Hindlimb muscle (tissue), 1 donor: Measurements from ENCODE around the gene KLF4. TPM values are rescaled to one million over a fixed set of nuclear protein-coding genes. Genes with fewer than 3 reads are reported as not detected.
"Not testable (repeated sequence)": the region's sequence is repeated elsewhere in the genome, so short reads cannot be mapped to it uniquely, and the experiment has no call there.

ENCODE experiments used
- DNase-seq: peaks from one replicate; pipeline ENCODE4 v3.0.0-alpha.2; 2013
- polyA plus RNA-seq: library from polyadenylated mRNA; unstranded; fragments of 120-200 nt; gene quantifications from one replicate; pipeline ENCODE4 v1.2.1, GENCODE V29; 2013; ENCODE audit not compliant: insufficient read length

The KLF4 gene
- polyA plus RNA-seq, result 27.6 TPM

DNA sequence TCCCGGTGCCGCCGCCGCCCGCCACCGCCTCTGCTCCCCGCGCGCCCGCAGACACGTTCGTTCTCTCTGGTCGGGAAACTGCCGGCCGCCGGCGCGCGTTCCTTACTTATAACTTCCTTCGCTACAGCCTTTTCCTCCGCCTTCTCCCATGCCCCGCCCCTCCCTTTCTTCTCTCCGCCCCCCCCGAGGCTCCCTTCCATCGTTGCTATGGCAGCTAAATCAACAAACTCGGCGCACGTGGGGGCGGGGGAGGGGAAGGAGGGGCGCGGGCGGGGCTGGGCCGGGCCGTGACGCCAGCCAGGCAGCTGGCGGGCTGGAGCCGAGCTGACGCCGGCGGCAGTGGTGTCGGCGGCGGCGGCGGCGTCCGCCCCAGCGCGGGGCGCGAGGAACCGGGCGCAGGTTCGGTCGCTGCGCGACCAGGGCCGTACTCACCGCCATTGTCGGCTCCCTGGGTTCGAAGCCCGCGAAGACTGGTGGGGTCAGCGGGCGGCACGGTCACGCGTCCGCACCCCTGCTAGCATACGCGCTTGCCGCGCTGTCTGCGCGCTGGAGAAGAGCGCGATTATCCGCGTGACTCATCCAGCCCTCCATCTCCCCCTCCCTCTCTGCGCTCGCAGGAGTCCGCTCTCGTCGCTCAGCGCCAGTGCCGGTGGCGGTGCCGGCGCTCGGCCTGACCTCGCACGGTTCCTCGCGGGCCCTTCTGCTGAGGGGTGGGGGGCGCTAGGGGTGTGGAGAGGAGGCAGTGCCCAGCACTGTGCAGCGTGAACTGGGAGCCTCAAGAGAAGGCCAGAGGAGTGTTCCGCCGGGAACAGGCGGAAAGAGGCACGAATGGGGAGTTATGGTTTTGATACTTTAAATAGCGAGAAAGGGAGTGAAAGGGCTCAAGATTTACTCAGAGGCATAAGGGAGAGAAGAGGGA lies at the start of gene KLF4:
Gene KLF4, minus strand, starts transcription at position 83 of the 919 bp plus-strand sequence. CDS start 597 bp downstream, outside the sequence.
- DNase-seq, result peak; percentile 93

- no peak for DNase-seq
Observed at GRCh38 chr9:107536462-107536861, 46.9 kb upstream of the KLF4 start.

GRCh38 chr9:107534510-107535078 lies 45.0 kb upstream of the KLF4 start:
- DNase-seq, result no peak

DNA sequence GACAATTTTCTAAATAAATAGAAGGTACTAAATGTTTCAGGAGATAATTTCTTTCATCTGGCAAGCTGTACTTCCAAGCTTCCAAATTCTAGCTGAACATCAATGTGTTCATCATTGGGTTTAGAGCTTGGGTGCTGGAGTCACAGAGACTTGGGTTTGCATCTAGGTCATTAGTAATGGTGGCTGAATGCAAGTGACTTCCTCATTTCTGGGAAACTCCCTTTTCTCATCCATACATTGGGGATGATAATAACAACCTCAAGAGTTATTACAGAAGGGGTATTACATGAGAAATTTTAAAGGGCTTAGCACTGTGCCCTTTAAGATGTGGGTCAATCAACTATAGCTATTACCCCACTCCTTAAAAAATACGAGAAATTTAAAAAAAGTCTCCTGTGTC lies 41.1 kb upstream of the KLF4 start:
- DNase-seq, result no peak

GRCh38 chr9:107528686-107529085 lies 39.1 kb upstream of the KLF4 start:
- DNase-seq, result no peak

- no peak for DNase-seq
Observed at GRCh38 chr9:107523539-107523938, 34.0 kb upstream of the KLF4 start.

GRCh38 chr9:107520186-107520585 lies 30.6 kb upstream of the KLF4 start:
- DNase-seq, result no peak

DNA sequence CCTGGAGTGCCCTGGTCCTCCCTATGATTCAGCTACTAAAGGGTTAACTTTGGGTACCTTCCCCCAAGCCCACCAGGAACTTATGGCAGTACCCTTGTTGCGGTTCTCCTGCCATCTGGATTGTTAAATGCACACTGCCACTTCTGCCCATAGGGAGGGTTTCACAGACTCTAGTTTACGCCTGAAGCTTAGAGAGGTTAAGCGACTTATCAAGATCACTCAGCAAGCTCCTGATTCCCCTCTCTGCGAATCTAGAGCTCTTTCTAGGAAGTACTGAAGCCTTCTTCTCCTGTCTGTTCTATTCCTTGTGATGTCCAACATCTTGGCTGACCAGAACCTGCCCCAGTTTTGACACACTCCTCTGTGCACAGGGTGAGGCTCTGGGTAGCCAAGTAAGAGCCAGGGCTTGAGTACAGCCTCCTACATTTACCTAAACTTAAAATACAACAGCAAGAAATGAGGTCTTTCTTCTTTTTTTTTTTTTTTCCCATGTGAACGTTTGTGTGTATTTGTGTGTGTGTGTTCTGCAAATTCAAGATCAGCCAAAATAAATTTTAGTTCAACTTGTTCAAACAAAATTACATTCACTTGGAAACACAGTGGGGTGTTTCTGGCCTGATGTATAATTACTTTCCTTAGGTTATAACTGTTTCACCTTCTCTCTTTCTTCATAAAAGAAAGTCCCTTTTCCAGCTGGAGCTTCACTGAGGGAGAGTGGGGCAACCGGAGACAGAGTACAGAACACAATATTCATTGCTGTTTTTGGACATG lies 28.7 kb upstream of the KLF4 start:
- DNase-seq, result no peak

GRCh38 chr9:107513464-107514100 lies 24.0 kb upstream of the KLF4 start:
- no peak for DNase-seq

DNA sequence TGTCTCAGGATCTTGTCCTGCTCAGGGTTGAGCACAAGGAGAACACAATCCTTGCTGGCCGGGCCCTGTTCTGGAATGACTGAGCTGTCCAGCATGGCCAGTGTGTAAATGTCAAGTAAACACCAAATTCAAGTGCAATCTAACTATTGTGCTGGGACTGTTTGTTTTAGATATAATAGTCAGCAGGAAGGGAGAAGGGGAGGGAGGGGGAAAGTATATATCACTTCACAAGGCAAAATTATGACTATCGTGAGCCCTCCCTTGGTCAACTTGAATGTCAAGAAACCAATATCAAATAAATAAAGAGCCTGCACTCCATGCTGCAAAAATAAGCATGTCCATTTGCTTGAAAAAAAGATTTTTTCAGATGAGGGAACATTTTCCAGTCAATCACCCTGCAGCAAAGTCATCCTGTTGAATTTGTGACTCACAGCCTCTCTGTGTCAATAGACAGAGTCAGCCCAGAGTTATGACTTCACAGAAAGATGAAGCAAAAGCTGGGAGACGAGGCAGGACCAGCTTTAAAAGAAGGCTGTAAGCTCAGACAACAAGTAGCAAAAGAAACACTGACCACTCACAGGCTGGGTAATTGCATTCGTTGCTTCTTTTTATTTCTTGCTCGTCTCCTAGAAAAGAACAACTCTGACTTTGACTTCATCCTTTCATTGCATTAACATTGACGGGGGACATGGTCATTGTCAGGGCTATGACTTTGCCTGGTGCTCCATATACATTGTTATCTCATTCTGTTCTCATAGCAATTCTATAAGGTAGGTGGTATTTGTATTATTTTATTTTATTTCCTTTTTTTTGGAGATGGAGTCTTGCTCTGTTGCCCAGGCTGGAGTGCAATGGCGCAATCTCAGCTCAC lies 15.3 kb upstream of the KLF4 start:
- no peak for DNase-seq

DNA sequence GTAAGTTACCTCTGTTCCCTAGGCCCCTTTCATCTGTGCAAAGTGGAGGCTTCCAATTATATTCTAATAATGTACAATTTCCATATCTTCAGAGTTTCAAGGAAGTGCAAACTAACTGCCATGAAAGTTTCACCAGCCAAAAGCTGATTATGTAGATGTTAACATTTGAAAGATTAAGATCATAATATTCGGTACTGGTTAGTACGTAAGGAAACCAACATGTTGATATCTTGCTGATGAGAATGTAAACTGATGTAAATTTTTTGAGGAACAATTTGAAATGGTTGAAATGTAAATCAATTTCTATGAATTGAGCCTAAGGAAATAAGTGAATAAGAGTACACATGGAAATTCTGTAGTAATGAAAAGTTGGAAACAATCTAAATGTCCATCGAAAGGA lies 12.9 kb upstream of the KLF4 start:
- no peak for DNase-seq

GRCh38 chr9:107500421-107501200 lies 11.0 kb upstream of the KLF4 start:
- not testable (repeated sequence) for DNase-seq

DNA sequence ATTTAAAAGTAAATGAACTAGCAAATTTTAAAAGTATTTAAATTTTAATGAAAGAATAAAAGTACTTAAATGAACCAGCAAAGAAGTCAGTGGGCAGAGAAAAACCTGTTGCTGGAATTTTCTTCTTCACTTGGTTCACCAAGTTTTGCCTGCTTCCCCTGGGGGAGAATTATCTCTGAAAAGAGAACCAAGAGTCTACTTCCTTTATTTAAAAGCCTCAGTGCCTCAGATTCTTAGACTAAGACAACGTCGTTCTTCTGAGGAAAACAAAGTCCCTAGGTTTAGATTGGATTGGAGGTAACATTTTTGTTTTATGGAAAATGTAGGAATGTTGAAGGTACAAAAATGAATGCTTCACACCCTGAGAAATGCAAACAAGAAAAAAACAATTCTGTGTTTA lies 7.4 kb upstream of the KLF4 start:
- DNase-seq, result no peak

DNA sequence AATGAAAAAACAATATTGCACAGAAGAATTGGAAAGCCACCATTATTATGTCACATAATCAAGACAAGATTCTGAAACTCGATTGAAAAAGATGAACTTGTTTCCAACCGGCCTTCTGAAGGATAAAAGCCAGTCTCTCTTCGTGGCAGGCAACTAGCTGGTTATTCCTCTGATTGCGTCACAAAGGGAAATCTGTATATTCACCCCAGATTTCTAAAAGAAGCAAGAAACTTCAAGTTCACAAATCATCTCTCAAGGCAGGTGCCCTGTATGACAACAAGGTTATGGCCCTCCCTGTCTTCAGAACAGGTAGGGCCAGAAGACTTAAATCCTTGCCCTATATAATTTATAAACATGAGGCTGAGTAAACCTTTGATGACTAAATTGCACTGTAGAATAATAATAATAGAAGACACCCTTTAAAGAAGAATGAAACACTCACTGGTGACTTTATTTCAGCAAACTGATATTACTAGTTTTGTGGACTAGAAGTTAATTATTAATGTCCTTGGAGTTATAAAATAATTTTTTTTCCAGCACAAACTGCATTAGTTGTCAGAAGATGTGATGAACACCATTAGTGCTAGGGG lies 2.9 kb upstream of the KLF4 start:
- DNase-seq, result no peak

- DNase-seq, result peak; percentile 45
Observed at GRCh38 chr9:107491081-107492053, 1.8 kb upstream of the KLF4 start.

- not testable (repeated sequence) for DNase-seq
Observed at GRCh38 chr9:107490606-107490970, 1.0 kb upstream of the KLF4 start.

- peak; percentile 61 for DNase-seq
Observed at GRCh38 chr9:107489144-107489673, 360 bp downstream of the KLF4 start.

- DNase-seq, result peak; percentile 72
Observed at GRCh38 chr9:107488375-107489143, 1.0 kb downstream of the KLF4 start.
